ENCODE data around the gene CYTH2.
A peak's percentile ranks its signal among the peaks of the same experiment; 100 is the strongest.
"Not testable (repeated sequence)": the region's sequence is repeated elsewhere in the genome, so short reads cannot be mapped to it uniquely, and the experiment has no call there.

Gene CYTH2

GRCh38 chr19:48487544-48487943, 18.4 kb downstream of the CYTH2 start:
- DNase-seq (ENCODE audit: extremely low read depth, low read depth), result no peak
- no peak overlapping the region for H3K4me3 ChIP-seq (replicated peaks; ENCODE audit: low read depth, low read length)
- no peak for TF ChIP-seq CTCF (IDR thresholded peaks at IDR 0.05; ENCODE audit: low read depth, low read length, missing control alignments)

- no peak for TF ChIP-seq CTCF (IDR thresholded peaks at IDR 0.05; ENCODE audit: low read depth, low read length, missing control alignments)
- DNase-seq (ENCODE audit: extremely low read depth, low read depth), result no peak
- no peak overlapping the region for H3K4me3 ChIP-seq (replicated peaks; ENCODE audit: low read depth, low read length)
These were observed 18.8 kb downstream of the CYTH2 start for GRCh38 chr19:48487948-48488347.

- H3K4me3 ChIP-seq (replicated peaks; ENCODE audit: low read depth, low read length); DNase-seq (ENCODE audit: extremely low read depth, low read depth): not testable (repeated sequence)
These were observed 19.3 kb downstream of the CYTH2 start for GRCh38 chr19:48488478-48488877.

- peak; percentile 95 for TF ChIP-seq CTCF (IDR thresholded peaks at IDR 0.05; ENCODE audit: low read depth, low read length, missing control alignments)
- H3K4me3 ChIP-seq (replicated peaks; ENCODE audit: low read depth, low read length), result no peak overlapping the region
- no peak for DNase-seq (ENCODE audit: extremely low read depth, low read depth)
These were observed 20.5 kb downstream of the CYTH2 start for GRCh38 chr19:48489608-48490216.

- no peak overlapping the region for H3K4me3 ChIP-seq (replicated peaks; ENCODE audit: low read depth, low read length)
These were observed 22.0 kb downstream of the CYTH2 start for GRCh38 chr19:48490981-48491792.

GRCh38 chr19:48491793-48492123, 22.6 kb downstream of the CYTH2 start:
- no peak overlapping the region for H3K4me3 ChIP-seq (replicated peaks; ENCODE audit: low read depth, low read length)
- TF ChIP-seq CTCF (IDR thresholded peaks at IDR 0.05; ENCODE audit: low read depth, low read length, missing control alignments), result no peak

More at GRCh38 chr19:48490981-48491792, 22.0 kb downstream of the CYTH2 start:
- TF ChIP-seq CTCF (IDR thresholded peaks at IDR 0.05; ENCODE audit: low read depth, low read length, missing control alignments), result no peak
- DNase-seq (ENCODE audit: extremely low read depth, low read depth), result no peak

GRCh38 chr19:48492925-48493717, 24.0 kb downstream of the CYTH2 start:
- TF ChIP-seq CTCF (IDR thresholded peaks at IDR 0.05; ENCODE audit: low read depth, low read length, missing control alignments), result no peak
- H3K4me3 ChIP-seq (replicated peaks; ENCODE audit: low read depth, low read length), result peak overlapping the region; percentile 34
- peak; percentile 85 for DNase-seq (ENCODE audit: extremely low read depth, low read depth)

More at GRCh38 chr19:48491793-48492123, 22.6 kb downstream of the CYTH2 start:
- no peak for DNase-seq (ENCODE audit: extremely low read depth, low read depth)
